ENCODE measurements around the gene CCSER1. TPM values are rescaled to one million over a fixed set of nuclear protein-coding genes. Genes with fewer than 3 reads are reported as not detected.
A peak's percentile ranks its signal among the peaks of the same experiment; 100 is the strongest.

Gene CCSER1
- total and polyA plus RNA-seq, 2 of the 8 experiments (the other 6 are each of a cell fraction or from before 2014, with no cell fraction given) = 0.26 to 0.84 TPM

DNA sequence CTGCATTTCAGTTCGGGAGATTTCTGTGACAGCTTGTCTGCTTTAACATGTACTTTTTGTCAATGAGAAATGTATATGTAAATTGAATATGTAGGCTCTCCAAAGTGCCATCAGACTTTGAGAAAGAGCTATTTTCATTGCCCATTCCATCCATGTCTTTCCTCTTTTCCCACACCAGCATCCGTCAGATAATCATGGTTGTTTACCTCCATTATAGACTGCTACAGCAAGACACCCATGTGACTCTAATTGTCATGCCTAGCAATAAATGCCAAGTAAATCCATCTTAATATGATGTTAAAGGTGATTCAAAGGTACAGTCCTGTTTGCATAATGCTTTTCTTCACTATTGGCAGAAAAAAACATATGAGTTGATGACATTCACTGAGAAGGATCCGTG is 1157.3 kb downstream of the CCSER1 start:
- DNase-seq (ENCODE audit: low read depth in 1 of 2, low spot score in 2 of 2) = no peak
- H2AFZ ChIP-seq (ENCODE audit: low read length) = peak overlapping the region; percentile 38; the same call in 1 of the 2 replicates

More for the DNA sequence above, 1157.3 kb downstream of the CCSER1 start:
- Histone ChIP-seq H3K4me2 (ENCODE audit: insufficient read depth in 1 of 2, low read depth in 2 of 2, low read length in 2 of 2) (no peak overlapping the region), H3K36me3 (ENCODE audit: control insufficient read depth in 2 of 4, insufficient read depth in 4 of 4, low read length in 3 of 4) (no peaks in the 10 kb centered on the region), H3K18ac (ENCODE audit: extremely low read depth, low read length) (no peak overlapping the region), H3K79me2 (ENCODE audit: control insufficient read depth in 1 of 2, insufficient read depth in 2 of 2, low read length in 2 of 2) (no peaks in the 10 kb centered on the region), H2AK5ac (ENCODE audit: low read depth, low read length) (no peak overlapping the region), H4K5ac (ENCODE audit: insufficient read length, low read depth, low read length) (no peak overlapping the region), H3K79me1 (ENCODE audit: low read depth, low read length) (no peaks in the 10 kb centered on the region), H2BK15ac (ENCODE audit: low read length) (no peak overlapping the region), H3K9ac (replicated peaks in 1 of 4; ENCODE audit: extremely low read depth in 1 of 4, low read depth in 3 of 4, low read length in 3 of 4) (no peak overlapping the region), H2BK12ac (ENCODE audit: low read depth, low read length) (no peak overlapping the region), H4K8ac (ENCODE audit: extremely low read depth, insufficient read depth, low read length) (no peak overlapping the region), H2BK5ac (ENCODE audit: low read depth, low read length) (no peak overlapping the region), H3K27me3 (replicated peaks in 1 of 4; ENCODE audit: control insufficient read depth in 3 of 4, extremely low read depth in 1 of 4, insufficient read depth in 3 of 4, low read length in 3 of 4) (no peaks in the 10 kb centered on the region), H2BK120ac (replicated peaks; ENCODE audit: low read depth, low read length) (no peak overlapping the region), H3K23ac (ENCODE audit: insufficient read length) (no peak overlapping the region), H3K4ac (replicated peaks; ENCODE audit: insufficient read length, low read depth, low read length) (no peak overlapping the region), H3K27ac (ENCODE audit: low read depth, low read length) (no peak overlapping the region), H4K20me1 (replicated peaks in 1 of 2; ENCODE audit: control insufficient read depth in 1 of 2, insufficient read depth in 2 of 2, low read length in 2 of 2) (no peaks in the 10 kb centered on the region), H3K23me2 (ENCODE audit: low read depth, low read length) (no peaks in the 10 kb centered on the region), H3K4me1 (replicated peaks in 1 of 4; ENCODE audit: control insufficient read depth in 3 of 4, insufficient read depth in 4 of 4, low read length in 3 of 4) (peaks cover 0 to 7% (median 0%) of the 10 kb centered on the region in 4 experiments; a peak in 2 of 7 replicates), H3K9me3 (ENCODE audit: insufficient read depth in 2 of 2, low read depth in 1 of 2, low read length in 1 of 2) (no peaks in the 10 kb centered on the region), H3K4me3 (ENCODE audit: extremely low read depth in 1 of 4, insufficient read depth in 2 of 4, low read depth in 3 of 4, low read length in 4 of 4) (no peak overlapping the region), H2BK20ac (ENCODE audit: low read length) (no peak overlapping the region), H3K14ac (ENCODE audit: insufficient read length) (no peak overlapping the region), H3K56ac (replicated peaks; ENCODE audit: insufficient read length, low read depth, low read length) (no peak overlapping the region), H4K91ac (replicated peaks; ENCODE audit: insufficient read length, low read length) (no peak overlapping the region)
- TF ChIP-seq CBX5 (IDR thresholded peaks at IDR 0.05; ENCODE audit: low read depth, low read length) (no peak), RBBP5 (IDR thresholded peaks at IDR 0.05; ENCODE audit: borderline replicate concordance, low read depth, low read length) (no peak), NRF1 (IDR thresholded peaks at IDR 0.05; ENCODE audit: low read depth, low read length) (no peak), TAF7 (optimal IDR thresholded peaks at IDR 0.05; ENCODE audit: borderline replicate concordance, low read depth, low read length) (no peak), TBP (IDR thresholded peaks at IDR 0.05; ENCODE audit: low read depth, low read length) (no peak), CHD1 (IDR thresholded peaks at IDR 0.05; ENCODE audit: low read depth, low read length) (no peak), CEBPB (IDR thresholded peaks at IDR 0.05; ENCODE audit: low read depth, low read length) (no peak)
- TF ChIP-seq, protein P1, sequence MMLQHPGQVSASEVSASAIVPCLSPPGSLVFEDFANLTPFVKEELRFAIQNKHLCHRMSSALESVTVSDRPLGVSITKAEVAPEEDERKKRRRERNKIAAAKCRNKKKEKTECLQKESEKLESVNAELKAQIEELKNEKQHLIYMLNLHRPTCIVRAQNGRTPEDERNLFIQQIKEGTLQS (IDR thresholded peaks at IDR 0.05; ENCODE audit: insufficient read depth, low read depth, low read length) = no peak
- TF ChIP-seq, protein P2, sequence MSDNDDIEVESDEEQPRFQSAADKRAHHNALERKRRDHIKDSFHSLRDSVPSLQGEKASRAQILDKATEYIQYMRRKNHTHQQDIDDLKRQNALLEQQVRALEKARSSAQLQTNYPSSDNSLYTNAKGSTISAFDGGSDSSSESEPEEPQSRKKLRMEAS (IDR thresholded peaks at IDR 0.05) = no peak
- ChIA-PET CTCF (ENCODE audit: partially characterized antibody) (no interaction called here), POLR2A (ENCODE audit: partially characterized antibody) (no interaction called here)
- WGBS, 2 experiments (ENCODE audit: extremely low coverage in 1 of 2, insufficient coverage in 1 of 2, insufficient read length in 1 of 2, insufficient replicate concordance in 2 of 2, low coverage in 1 of 2, low lambda C conversion rate in 2 of 2, missing lambda C conversion rate in 1 of 2) = 88% methylated on average over 3 of the region's 3 CpGs; no CpG with 5 or more reads in 1 of the 2 experiments
- no peak for FAIRE-seq
